H1 (cell line): ENCODE measurements around the gene GJB1. TPM values are rescaled to one million over a fixed set of nuclear protein-coding genes. Genes with fewer than 3 reads are reported as not detected.

Experiments used
- EZH2 ChIP-seq: fragments of 200-600 bp; sonication (generic); IDR thresholded peaks from 2 replicates; pipeline ENCODE4 v1.7.1; 2012; ENCODE audit warnings: low read depth, mild to moderate bottlenecking, moderate library complexity, low read length, inconsistent platforms; ENCODE audit not compliant: severe bottlenecking
- YY1 ChIP-seq: IDR thresholded peaks from 2 replicates; pipeline ENCODE4 v1.6.1; 2011; ENCODE audit warnings: low read depth, mild to moderate bottlenecking, low read length
- polyA plus RNA-seq, 7 experiments: library from polyadenylated mRNA; depleted of rRNA in 3 of 7; stranded (reverse) in 5 of 7; unstranded in 2 of 7; fragments of >200 nt in 5 of 7; fragments of 200-250 nt in 2 of 7; gene quantifications; 1 replicate in 5 of 7; 2 replicates in 1 of 7; 4 replicates in 1 of 7; pipeline versions ENCODE4 v1.2.1 to v1.2.3, GENCODE V29; 2011 to 2013; ENCODE audit warnings: missing spikeins in 2 of 7, mixed read lengths in 2 of 7
- total RNA-seq: library from RNA; stranded (reverse); fragmentation: NEBNext Ultra II Directional; extraction: Animal tissue kit (Norgen Biotek cat#: 25700); gene quantifications from 2 replicates; pipeline ENCODE4 v1.2.1, GENCODE V29; 2021
- TF ChIP-seq, protein P1 (sequence below): IDR thresholded peaks from 2 replicates; pipeline ENCODE4 v1.6.1; 2012; ENCODE audit warnings: inconsistent platforms
- TF ChIP-seq, protein P2 (sequence below): fragments of 300-600 bp; sonication (generic); IDR thresholded peaks from 2 replicates; pipeline ENCODE4 v1.7.1; 2012; ENCODE audit warnings: low read length, moderate library complexity, mild to moderate bottlenecking, inconsistent platforms; ENCODE audit not compliant: insufficient replicate concordance

GJB1 gene
- total and polyA plus RNA-seq, 2 of the 8 experiments (the other 6 are each of a cell fraction or from before 2014, with no cell fraction given): 0.14 TPM; not detected in 1

DNA sequence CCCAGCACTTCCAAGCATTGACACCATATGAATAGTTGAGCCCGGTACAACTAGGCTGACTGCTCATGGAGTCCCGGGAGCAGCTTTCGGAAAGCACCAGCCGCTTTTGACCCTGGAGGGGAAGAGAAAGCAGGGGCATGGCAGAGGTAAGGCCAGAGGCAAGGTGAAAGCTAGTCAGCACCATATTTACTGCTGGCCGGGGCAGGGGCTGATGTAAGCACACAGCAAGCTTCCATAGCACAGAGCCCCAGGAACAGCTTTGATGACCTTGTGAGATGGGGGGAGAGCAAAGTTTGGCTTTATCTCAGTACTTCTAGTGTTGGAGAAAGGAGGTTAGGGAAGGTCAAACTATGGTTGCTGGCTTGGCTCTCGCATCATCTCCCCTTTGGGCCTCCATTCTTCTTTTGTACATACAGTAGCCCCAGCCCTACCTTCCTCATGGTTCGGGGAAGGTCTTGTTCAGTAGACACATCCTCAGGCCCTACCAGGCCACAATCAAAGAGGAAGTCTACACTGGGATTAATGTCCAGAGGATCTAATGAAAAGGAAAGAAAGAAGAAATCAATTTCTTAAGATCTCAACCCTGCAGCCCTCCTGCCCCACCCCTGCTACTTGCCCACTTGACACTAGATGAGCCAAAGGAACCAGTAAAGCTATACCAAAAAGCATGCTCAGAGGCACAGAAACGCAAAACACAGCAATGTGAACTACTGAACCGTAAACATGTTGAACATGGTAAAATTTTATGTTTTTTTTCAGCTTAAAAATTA, 21.5 kb downstream of the GJB1 start (continued):
- no peak for TF ChIP-seq EZH2
- TF ChIP-seq, protein P1, sequence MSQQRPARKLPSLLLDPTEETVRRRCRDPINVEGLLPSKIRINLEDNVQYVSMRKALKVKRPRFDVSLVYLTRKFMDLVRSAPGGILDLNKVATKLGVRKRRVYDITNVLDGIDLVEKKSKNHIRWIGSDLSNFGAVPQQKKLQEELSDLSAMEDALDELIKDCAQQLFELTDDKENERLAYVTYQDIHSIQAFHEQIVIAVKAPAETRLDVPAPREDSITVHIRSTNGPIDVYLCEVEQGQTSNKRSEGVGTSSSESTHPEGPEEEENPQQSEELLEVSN: no peak
- TF ChIP-seq, protein P2, sequence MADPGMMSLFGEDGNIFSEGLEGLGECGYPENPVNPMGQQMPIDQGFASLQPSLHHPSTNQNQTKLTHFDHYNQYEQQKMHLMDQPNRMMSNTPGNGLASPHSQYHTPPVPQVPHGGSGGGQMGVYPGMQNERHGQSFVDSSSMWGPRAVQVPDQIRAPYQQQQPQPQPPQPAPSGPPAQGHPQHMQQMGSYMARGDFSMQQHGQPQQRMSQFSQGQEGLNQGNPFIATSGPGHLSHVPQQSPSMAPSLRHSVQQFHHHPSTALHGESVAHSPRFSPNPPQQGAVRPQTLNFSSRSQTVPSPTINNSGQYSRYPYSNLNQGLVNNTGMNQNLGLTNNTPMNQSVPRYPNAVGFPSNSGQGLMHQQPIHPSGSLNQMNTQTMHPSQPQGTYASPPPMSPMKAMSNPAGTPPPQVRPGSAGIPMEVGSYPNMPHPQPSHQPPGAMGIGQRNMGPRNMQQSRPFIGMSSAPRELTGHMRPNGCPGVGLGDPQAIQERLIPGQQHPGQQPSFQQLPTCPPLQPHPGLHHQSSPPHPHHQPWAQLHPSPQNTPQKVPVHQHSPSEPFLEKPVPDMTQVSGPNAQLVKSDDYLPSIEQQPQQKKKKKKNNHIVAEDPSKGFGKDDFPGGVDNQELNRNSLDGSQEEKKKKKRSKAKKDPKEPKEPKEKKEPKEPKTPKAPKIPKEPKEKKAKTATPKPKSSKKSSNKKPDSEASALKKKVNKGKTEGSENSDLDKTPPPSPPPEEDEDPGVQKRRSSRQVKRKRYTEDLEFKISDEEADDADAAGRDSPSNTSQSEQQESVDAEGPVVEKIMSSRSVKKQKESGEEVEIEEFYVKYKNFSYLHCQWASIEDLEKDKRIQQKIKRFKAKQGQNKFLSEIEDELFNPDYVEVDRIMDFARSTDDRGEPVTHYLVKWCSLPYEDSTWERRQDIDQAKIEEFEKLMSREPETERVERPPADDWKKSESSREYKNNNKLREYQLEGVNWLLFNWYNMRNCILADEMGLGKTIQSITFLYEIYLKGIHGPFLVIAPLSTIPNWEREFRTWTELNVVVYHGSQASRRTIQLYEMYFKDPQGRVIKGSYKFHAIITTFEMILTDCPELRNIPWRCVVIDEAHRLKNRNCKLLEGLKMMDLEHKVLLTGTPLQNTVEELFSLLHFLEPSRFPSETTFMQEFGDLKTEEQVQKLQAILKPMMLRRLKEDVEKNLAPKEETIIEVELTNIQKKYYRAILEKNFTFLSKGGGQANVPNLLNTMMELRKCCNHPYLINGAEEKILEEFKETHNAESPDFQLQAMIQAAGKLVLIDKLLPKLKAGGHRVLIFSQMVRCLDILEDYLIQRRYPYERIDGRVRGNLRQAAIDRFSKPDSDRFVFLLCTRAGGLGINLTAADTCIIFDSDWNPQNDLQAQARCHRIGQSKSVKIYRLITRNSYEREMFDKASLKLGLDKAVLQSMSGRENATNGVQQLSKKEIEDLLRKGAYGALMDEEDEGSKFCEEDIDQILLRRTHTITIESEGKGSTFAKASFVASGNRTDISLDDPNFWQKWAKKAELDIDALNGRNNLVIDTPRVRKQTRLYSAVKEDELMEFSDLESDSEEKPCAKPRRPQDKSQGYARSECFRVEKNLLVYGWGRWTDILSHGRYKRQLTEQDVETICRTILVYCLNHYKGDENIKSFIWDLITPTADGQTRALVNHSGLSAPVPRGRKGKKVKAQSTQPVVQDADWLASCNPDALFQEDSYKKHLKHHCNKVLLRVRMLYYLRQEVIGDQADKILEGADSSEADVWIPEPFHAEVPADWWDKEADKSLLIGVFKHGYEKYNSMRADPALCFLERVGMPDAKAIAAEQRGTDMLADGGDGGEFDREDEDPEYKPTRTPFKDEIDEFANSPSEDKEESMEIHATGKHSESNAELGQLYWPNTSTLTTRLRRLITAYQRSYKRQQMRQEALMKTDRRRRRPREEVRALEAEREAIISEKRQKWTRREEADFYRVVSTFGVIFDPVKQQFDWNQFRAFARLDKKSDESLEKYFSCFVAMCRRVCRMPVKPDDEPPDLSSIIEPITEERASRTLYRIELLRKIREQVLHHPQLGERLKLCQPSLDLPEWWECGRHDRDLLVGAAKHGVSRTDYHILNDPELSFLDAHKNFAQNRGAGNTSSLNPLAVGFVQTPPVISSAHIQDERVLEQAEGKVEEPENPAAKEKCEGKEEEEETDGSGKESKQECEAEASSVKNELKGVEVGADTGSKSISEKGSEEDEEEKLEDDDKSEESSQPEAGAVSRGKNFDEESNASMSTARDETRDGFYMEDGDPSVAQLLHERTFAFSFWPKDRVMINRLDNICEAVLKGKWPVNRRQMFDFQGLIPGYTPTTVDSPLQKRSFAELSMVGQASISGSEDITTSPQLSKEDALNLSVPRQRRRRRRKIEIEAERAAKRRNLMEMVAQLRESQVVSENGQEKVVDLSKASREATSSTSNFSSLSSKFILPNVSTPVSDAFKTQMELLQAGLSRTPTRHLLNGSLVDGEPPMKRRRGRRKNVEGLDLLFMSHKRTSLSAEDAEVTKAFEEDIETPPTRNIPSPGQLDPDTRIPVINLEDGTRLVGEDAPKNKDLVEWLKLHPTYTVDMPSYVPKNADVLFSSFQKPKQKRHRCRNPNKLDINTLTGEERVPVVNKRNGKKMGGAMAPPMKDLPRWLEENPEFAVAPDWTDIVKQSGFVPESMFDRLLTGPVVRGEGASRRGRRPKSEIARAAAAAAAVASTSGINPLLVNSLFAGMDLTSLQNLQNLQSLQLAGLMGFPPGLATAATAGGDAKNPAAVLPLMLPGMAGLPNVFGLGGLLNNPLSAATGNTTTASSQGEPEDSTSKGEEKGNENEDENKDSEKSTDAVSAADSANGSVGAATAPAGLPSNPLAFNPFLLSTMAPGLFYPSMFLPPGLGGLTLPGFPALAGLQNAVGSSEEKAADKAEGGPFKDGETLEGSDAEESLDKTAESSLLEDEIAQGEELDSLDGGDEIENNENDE: no peak
- no peak for TF ChIP-seq YY1
